ENCODE data around the gene TAPT1.
A peak's percentile ranks its signal among the peaks of the same experiment; 100 is the strongest.
"Not testable (repeated sequence)": the region's sequence is repeated elsewhere in the genome, so short reads cannot be mapped to it uniquely, and the experiment has no call there.

The TAPT1 gene, protein sequence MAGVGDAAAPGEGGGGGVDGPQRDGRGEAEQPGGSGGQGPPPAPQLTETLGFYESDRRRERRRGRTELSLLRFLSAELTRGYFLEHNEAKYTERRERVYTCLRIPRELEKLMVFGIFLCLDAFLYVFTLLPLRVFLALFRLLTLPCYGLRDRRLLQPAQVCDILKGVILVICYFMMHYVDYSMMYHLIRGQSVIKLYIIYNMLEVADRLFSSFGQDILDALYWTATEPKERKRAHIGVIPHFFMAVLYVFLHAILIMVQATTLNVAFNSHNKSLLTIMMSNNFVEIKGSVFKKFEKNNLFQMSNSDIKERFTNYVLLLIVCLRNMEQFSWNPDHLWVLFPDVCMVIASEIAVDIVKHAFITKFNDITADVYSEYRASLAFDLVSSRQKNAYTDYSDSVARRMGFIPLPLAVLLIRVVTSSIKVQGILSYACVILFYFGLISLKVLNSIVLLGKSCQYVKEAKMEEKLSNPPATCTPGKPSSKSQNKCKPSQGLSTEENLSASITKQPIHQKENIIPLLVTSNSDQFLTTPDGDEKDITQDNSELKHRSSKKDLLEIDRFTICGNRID

DNA sequence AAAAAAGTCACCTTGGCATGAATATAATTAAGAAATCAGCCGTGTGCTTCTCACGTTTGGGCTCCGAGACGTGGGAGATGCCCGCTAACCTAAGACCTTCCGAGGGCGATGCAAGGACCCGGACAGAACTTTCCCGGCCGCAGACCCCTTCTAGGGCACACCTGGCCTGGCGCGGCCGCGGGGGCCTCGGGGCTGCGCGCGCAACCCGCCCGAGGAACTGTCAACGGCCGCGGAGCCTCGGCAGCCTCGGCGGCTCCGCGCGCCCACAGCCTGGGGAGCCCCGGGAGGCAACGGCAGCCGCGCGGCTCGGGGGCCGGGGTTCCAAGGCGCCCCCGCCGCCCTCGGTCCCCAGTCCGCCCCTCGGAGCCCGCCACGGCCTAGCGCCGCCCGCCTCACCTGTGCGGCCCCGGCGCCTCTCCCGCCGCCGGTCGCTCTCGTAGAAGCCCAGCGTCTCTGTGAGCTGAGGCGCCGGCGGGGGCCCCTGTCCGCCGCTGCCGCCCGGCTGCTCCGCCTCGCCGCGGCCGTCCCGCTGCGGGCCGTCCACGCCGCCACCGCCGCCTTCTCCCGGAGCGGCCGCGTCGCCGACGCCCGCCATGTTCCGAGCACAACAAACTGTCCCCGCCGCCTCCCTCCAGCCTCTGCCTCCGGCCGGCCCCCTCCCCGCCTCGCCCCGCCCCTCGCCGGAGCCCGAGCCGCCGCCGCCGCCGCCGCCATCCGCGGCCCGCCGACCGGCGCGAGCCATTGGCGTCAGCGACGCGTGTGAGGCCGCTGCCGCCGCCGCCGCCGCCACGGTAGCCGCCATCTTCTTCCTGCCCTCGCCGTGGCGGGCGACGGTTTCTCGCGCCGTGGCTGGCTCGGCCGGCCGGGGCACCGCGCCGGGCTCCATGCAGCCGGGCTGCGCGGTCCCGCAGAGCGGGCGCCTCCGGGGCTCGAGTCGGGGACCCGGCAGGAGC, at the start of gene TAPT1:
Gene TAPT1 (minus strand): TSS at position 609 of the 953 bp plus-strand sequence. CDS start 14 bp downstream, at position 595.
- H3K4me3 Mint-ChIP-seq, result peak within 1 kb of the TSS; percentile 95
- peak; percentile 76 for ATAC-seq (ENCODE audit: low read depth)
- peak within 1 kb of the TSS; percentile 92 for H3K27ac Mint-ChIP-seq
- peak; percentile 59 to 70 for DNase-seq (ENCODE audit: low spot score in 2 of 2)
- H3K9me3 Mint-ChIP-seq, result no peaks in the 10 kb centered on the region
- no peaks in the 10 kb centered on the region for H3K36me3 Mint-ChIP-seq
- H3K4me1 Mint-ChIP-seq, result peaks cover 28% of the 10 kb centered on the region
- H3K27me3 Mint-ChIP-seq, result no peaks in the 10 kb centered on the region

DNA sequence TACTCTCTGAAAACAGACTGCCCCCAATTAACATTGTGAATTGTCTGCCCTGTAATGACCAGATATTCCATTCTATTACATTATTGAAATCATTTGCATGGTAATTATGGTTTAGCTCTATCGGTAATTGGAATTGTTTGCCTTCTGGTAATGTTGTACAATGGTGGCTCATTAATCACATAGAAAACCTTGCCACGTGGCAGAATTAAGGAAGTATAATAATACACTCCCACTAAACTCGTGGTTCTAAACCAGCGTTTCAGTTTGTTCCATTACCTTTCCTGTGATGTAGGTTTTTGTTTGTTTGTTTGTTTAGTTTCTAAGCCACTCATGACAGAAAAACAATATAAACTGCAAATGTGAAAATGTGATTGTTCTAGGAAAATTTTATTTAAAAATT, 45.1 kb upstream of the TAPT1 start:
- H3K27ac Mint-ChIP-seq, result no peak overlapping the region
- peaks cover 3% of the 10 kb centered on the region for H3K36me3 Mint-ChIP-seq
- peaks cover 4% of the 10 kb centered on the region for H3K4me1 Mint-ChIP-seq

DNA sequence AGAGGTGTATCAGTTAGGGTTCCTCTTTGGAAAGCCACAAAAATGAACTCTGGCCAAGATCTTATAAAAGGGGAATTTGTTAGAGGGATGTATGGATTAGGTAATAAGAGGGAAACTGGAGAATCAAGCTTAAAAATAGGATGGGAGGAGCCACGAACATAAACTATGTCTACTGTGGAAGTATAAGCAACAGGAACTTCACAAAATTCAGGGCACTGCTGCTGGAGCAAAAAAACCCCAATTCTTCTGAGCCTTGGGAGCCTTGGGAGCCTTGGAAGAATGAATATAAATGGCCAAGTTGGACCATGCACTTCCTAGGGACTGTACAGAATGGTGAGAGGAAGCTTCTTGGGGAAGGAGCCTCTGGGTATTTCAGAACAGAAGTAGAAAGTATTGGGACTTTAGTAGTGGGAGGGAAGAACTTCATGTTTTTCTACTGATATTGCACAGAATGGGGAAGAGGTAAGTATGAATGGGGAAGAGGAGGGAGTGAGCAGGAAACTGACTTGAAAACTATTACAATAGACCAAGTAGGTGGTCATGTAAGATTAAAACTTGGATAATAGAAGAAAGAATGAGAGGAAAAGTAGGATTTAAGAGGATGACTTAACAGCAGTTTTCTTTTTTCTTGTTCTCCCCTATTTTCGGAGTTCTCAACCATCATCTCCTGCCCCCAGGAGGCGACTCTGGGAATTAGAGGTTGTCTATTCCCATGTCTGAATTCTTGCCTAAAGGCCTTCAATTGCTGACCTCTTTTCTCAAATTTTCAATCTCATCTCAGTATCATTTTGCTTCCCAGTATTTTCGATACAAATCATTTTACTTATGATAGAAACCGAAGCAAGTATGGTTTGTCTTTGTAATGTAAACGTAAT, 44.4 kb upstream of the TAPT1 start:
- no peak for ATAC-seq (ENCODE audit: low read depth)
- Mint-ChIP-seq H3K4me1 (peaks cover 4% of the 10 kb centered on the region), H3K4me3 (no peak overlapping the region), H3K36me3 (no peaks in the 10 kb centered on the region), H3K9me3 (no peaks in the 10 kb centered on the region), H3K27ac (no peak overlapping the region), H3K27me3 (peaks cover 1% of the 10 kb centered on the region)
- no peak for DNase-seq (ENCODE audit: low spot score in 2 of 2)

More for the DNA sequence above, 45.1 kb upstream of the TAPT1 start:
- ATAC-seq (ENCODE audit: low read depth), result no peak
- Mint-ChIP-seq H3K27me3 (peaks cover 3% of the 10 kb centered on the region), H3K4me3 (no peak overlapping the region), H3K9me3 (peaks cover 3% of the 10 kb centered on the region)
- DNase-seq (ENCODE audit: low spot score in 2 of 2), result no peak

DNA sequence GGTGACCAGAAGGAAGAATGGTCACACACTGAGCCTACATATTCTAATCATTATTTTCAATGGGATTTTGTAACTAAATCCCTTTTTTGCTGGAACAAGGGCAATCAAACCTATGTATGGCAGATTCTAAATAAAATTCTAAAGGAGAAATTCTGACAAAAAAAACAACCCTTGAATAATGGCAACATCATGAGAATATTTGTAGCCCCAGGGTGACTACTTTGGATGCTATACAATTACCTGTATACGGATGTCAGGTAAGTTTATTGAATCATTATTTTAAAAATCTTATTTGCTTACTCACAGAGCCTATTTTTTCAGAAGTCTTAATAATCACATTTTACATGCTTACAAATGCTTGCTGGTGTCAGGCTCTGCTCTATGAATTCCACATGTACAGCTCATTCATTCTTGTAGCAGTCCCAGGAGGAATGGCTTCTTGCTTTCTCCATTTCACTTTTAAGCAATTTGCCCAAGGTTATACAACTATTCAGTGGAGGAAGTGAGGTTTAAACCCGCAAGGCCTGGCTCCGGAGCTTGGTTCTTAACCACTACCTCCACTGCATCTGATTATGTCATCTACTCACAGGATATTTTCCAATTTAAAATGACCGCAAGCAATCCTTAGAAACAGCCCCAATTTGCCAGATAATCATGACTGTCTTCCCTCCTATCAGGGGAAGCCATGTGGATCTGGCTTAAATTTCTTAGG, 43.6 kb upstream of the TAPT1 start:
- not testable (repeated sequence) for DNase-seq (ENCODE audit: low spot score in 2 of 2); H3K27ac Mint-ChIP-seq; H3K9me3 Mint-ChIP-seq; H3K4me3 Mint-ChIP-seq; ATAC-seq (ENCODE audit: low read depth); H3K27me3 Mint-ChIP-seq; H3K4me1 Mint-ChIP-seq; H3K36me3 Mint-ChIP-seq

DNA sequence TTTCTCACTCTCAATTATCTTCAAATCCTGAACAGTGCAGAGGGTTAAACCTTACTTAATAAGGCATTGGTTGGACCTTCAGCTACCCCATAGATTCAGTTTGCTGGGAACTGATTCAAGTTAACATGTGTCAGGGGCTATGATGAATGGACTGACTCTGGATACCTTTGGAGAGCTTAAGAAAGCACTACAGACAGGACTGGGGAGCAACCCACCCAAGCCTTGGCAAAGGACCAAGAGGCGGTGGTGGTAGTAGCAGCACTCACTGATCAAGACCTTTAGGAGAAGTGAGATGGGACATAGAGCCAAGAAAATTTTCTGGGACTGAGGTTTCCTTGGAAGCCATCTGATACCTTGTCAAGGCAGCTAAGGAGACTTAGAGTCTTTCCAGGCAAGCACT, 43.0 kb upstream of the TAPT1 start:
- no peak for ATAC-seq (ENCODE audit: low read depth)
- no peak for DNase-seq (ENCODE audit: low spot score in 2 of 2)
- Mint-ChIP-seq H3K27ac (no peak overlapping the region), H3K4me1 (peaks cover 4% of the 10 kb centered on the region), H3K27me3 (no peaks in the 10 kb centered on the region), H3K9me3 (no peaks in the 10 kb centered on the region), H3K36me3 (no peaks in the 10 kb centered on the region), H3K4me3 (no peak overlapping the region)

DNA sequence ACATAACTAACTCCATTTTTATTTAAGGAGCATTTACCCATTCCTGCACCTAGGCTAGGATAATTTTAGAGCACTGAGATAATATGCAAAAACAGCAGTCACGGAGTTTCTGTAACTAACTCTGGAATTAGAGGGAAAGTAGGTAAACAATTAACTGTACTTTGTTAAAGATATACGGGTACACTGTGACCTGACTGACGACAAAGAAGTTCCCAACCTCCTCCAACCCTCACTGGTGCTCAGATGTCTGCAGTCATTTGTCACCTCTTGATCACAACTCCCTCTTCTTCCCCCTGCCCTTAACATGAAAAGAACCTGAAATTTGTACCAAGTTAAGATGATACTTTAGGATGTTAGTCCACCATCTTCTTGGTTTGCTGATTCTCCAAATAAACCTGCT, 42.0 kb upstream of the TAPT1 start:
- Mint-ChIP-seq H3K4me1 (peaks cover 4% of the 10 kb centered on the region), H3K27me3 (no peaks in the 10 kb centered on the region), H3K27ac (no peak overlapping the region), H3K9me3 (no peaks in the 10 kb centered on the region), H3K4me3 (no peak overlapping the region), H3K36me3 (no peaks in the 10 kb centered on the region)
- no peak for ATAC-seq (ENCODE audit: low read depth)
- DNase-seq (ENCODE audit: low spot score in 2 of 2), result no peak

DNA sequence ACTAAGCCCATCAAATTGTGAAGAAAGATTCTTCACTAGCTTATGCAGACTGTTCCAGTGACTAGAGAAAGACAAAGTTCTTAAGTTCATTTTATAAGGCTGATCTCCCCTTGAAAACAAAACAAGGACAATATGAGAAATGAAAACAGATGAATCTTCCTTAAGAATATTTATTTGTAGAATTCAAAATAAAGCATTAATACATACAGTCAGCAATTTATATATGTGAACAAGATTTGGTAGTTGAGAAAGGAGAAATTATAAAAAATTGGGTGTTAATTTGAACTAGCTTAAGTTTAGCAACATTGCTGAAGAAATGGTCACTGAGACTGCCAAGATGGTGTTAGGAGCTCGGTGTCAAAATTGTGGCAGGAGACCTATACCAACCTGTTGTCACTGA, 41.4 kb upstream of the TAPT1 start:
- Mint-ChIP-seq H3K4me1 (peaks cover 4% of the 10 kb centered on the region), H3K27ac (no peak overlapping the region), H3K36me3 (no peaks in the 10 kb centered on the region), H3K9me3 (no peaks in the 10 kb centered on the region), H3K27me3 (no peaks in the 10 kb centered on the region), H3K4me3 (no peak overlapping the region)
- ATAC-seq (ENCODE audit: low read depth) (no peak), DNase-seq (ENCODE audit: low spot score in 2 of 2) (no peak)

DNA sequence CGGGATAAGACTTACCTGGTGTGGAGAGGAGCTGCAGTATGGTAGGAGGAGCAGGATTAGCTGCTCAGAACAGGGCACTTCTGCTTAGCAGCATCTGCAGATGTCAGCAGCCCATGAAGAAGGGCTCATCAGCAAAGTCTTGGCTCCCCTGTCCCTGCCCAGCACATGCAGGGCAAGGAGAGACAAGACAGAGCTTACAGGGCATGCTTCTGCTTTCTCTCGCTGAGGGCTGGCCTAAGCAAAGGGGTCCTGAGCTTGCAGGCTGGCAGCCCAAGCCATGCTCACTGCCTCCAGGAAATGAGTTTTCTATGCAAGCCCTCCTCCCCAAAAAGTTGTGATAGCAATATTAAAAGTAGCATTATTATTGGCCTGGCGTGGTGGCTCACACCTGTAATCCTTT, 39.5 kb upstream of the TAPT1 start:
- Mint-ChIP-seq H3K4me3 (no peak overlapping the region), H3K27me3 (no peaks in the 10 kb centered on the region), H3K4me1 (peaks cover 14% of the 10 kb centered on the region), H3K36me3 (no peaks in the 10 kb centered on the region), H3K27ac (no peak overlapping the region), H3K9me3 (no peaks in the 10 kb centered on the region)
- DNase-seq (ENCODE audit: low spot score in 2 of 2) (no peak), ATAC-seq (ENCODE audit: low read depth) (no peak)

DNA sequence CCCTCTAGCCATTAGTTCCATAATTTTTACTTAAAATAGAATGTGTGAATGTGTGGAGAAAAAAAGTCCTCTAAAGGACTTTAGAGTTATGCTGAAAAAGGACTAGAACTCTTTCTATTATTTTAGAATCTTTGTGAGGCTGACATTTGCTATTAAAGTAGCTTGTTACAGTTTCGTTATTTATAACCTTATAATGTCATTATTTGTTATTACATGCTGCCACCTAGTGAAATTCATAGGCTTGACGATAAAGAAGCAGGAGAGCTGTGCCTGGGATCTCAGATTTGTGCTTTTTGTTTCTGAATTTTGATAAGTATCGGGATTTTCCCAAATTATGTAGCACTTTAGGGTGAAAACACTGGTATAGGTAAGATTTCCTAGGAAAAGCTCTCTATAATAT, 38.5 kb upstream of the TAPT1 start:
- no peak overlapping the region for H3K4me3 Mint-ChIP-seq
- H3K9me3 Mint-ChIP-seq, result no peaks in the 10 kb centered on the region
- peak in 1 of 2 donors; percentile 13 for DNase-seq (ENCODE audit: low spot score in 2 of 2)
- H3K27ac Mint-ChIP-seq, result no peak overlapping the region
- H3K27me3 Mint-ChIP-seq, result no peaks in the 10 kb centered on the region
- no peaks in the 10 kb centered on the region for H3K36me3 Mint-ChIP-seq
- peaks cover 12% of the 10 kb centered on the region for H3K4me1 Mint-ChIP-seq
- peak; percentile 67 for ATAC-seq (ENCODE audit: low read depth)

DNA sequence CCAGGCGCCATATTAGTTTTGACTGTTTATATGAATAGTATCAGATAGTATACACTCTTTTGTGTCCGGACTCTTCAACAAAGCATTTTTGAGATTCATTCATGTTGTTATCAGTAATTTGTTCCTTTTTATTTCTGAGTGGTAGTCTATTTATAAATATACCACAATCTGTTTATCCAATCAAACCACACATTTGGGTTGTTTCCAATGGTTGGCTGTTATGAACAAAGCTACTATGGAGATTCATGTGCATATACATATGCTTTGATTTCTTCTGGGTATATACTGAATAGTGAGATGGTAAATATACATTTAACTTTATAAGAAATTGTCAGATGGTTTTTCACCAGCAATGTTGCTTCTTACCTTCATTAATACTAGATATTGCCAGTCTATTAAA, 36.8 kb upstream of the TAPT1 start:
- Mint-ChIP-seq H3K4me3 (no peak overlapping the region), H3K9me3 (no peaks in the 10 kb centered on the region), H3K27ac (no peak overlapping the region), H3K36me3 (no peaks in the 10 kb centered on the region), H3K4me1 (peaks cover 12% of the 10 kb centered on the region), H3K27me3 (no peaks in the 10 kb centered on the region)
- no peak for DNase-seq (ENCODE audit: low spot score in 2 of 2)
- no peak for ATAC-seq (ENCODE audit: low read depth)

DNA sequence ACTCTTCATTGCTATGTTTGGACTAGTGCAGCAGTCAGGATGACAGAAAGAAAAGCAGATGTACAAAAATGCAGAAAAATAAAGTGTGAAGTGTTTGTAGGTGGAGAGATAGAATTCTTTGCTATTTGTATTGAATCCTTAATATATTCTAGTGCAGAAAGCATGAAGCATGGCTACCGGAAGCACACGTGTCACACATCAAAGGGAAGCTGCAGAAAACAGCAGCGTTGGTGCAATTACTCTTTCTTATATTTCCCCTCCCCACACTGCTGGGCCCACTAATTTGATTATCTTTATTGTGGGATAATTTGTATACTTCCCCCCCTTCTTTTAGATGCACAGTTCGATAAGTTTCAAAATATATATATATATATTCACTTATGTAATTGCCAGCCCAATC, 35.9 kb upstream of the TAPT1 start:
- Mint-ChIP-seq H3K4me1 (peaks cover 12% of the 10 kb centered on the region), H3K27me3 (no peaks in the 10 kb centered on the region), H3K9me3 (no peaks in the 10 kb centered on the region), H3K4me3 (no peak overlapping the region), H3K36me3 (peaks cover 6% of the 10 kb centered on the region), H3K27ac (no peak overlapping the region)
- ATAC-seq (ENCODE audit: low read depth) (peak; percentile 63), DNase-seq (ENCODE audit: low spot score in 2 of 2) (no peak)

DNA sequence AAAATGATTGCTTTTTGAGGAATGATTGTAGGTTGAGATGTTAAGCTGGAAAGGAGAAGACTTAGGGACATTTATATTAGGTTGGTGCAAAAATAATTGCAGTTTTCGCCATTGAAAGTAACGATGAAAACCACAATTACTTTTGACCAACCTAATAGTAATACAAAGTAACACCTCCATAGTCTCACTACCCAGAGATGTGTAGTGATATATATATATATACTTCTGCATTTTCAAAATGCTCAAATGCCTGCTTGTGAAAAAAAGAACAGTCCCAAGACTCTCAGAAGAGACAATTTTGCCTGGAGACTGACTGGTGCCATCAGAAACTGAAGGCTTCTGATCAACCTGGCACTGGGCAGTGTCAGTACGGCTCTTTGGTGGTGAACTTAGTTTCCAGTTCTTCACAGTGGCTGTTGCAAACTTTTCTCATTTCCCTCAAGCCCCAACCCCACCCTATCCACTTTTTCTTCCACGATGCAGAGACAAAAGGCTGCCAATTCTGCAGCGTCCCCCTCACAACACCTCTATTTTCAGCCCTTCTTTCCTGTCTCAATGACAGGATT, 35.1 kb upstream of the TAPT1 start:
- Mint-ChIP-seq H3K27ac (no peak overlapping the region), H3K36me3 (peaks cover 6% of the 10 kb centered on the region), H3K4me1 (peaks cover 12% of the 10 kb centered on the region), H3K4me3 (no peak overlapping the region), H3K27me3 (no peaks in the 10 kb centered on the region), H3K9me3 (no peaks in the 10 kb centered on the region)
- DNase-seq (ENCODE audit: low spot score in 2 of 2) (no peak), ATAC-seq (ENCODE audit: low read depth) (no peak)

DNA sequence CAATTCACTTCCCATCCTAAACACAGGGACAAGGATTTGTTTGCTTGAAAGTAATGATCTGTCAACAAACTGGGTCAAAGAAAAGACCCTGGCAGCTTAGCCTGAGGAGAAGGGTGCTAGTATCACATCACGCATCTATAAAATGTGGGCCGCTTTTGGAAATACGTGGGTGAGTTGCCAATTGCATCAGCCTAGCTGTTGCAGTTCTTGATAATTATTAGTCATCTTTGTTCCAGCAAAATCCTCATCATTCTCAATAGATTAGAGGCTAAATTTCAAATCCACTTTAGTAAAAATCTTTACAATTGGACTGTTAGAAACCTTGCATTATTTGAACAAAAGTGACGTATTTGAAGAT, 33.6 kb upstream of the TAPT1 start:
- H3K4me3 Mint-ChIP-seq, result no peak overlapping the region
- no peaks in the 10 kb centered on the region for H3K27me3 Mint-ChIP-seq
- H3K36me3 Mint-ChIP-seq, result peaks cover 10% of the 10 kb centered on the region
- ATAC-seq (ENCODE audit: low read depth), result no peak
- no peak overlapping the region for H3K27ac Mint-ChIP-seq
- H3K4me1 Mint-ChIP-seq, result peaks cover 12% of the 10 kb centered on the region
- no peak for DNase-seq (ENCODE audit: low spot score in 2 of 2)
- H3K9me3 Mint-ChIP-seq, result no peaks in the 10 kb centered on the region
